GF-D8 (cell line): Measurements from ENCODE around the gene RECQL.
"Not testable (repeated sequence)": the region's sequence is repeated elsewhere in the genome, so short reads cannot be mapped to it uniquely, and the experiment has no call there.

ENCODE experiments used
- DNase-seq: peaks from one replicate; lab custom pipeline; 2025; lab: John Stamatoyannopoulos, UW

Gene RECQL

DNA sequence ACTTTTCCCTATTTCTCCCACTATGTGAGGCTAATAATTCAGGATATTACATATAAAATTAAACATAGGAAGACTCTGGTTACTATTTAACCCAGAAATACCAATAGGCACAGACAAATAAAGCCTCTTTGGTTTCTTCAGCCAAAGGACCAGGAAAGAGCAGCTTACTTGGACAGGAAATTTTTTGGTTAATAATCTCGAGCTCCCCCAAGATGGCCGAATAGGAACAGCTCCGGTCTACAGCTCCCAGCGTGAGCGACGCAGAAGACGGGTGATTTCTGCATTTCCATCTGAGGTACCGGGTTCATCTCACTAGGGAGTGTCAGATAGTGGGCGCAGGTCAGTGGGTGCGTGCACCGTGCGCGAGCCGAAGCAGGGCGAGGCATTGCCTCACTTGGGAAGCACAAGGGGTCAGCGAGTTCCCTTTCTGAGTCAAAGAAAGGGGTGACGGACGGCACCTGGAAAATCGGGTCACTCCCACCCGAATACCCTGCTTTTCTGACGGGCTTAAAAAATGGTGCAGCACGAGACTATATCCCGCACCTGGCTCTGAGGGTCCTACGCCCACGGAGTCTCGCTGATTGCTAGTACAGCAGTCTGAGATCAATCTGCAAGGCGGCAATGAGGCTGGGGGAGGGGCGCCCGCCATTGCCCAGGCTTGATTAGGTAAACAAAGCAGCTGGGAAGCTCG lies 82.3 kb downstream of the RECQL start:
- not testable (repeated sequence) for DNase-seq
